Stimulated activated CD4-positive, alpha-beta T cell treated with anti-CD3 and anti-CD28 coated beads, Interleukin-4, amount 100 ng/mL, for 48 hours (primary cell): ENCODE data around the gene SERINC2.
"Not testable (repeated sequence)": the region's sequence is repeated elsewhere in the genome, so short reads cannot be mapped to it uniquely, and the experiment has no call there.

Source experiments
- DNase-seq, 2 donors: peaks; one replicate each; pipeline ENCODE4 v3.0.0-alpha.2; 2020; ENCODE audit warnings: low read depth in 2 of 2

The SERINC2 gene

GRCh38 chr1:31471452-31472313 is 58.7 kb downstream of the SERINC2 start:
- DNase-seq = not testable (repeated sequence)

DNA sequence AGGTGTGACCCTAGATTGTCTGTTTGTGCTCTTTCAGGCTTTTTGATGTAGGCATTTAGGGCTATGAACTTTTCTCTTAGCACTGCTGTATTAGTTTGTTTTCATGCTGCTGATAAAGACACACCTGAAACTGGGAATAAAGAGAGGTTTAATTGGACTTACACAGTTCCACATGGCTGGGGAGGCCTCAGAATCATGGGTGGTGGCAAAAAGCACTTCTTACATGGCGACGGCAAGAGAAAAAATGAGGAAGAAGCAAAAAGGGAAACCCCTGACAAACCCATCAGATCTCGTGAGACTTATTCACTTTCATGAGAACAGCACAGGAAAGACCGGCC is 59.3 kb downstream of the SERINC2 start:
- DNase-seq = not testable (repeated sequence)

- not testable (repeated sequence) for DNase-seq
Observed at GRCh38 chr1:31472673-31473072, 59.7 kb downstream of the SERINC2 start.

DNA sequence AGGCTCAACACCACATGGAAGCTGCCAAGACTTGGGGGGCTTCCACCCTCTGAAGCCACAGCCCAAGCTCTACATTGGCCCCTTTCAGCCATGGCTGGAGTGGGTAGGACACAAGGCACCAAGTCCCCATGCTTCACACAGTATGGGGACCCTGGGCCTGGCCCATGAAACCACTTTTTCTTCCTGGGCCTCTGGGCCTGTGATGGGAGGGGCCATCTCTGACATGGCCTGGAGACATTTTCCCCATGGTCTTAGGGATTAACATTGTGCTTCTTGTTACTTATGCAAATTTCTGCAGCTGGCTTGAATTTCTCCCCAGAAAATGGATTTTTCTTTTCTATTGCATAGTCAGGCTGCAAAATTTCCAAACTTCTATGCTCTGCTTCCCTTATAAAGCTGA is 60.5 kb downstream of the SERINC2 start:
- DNase-seq = not testable (repeated sequence)

DNA sequence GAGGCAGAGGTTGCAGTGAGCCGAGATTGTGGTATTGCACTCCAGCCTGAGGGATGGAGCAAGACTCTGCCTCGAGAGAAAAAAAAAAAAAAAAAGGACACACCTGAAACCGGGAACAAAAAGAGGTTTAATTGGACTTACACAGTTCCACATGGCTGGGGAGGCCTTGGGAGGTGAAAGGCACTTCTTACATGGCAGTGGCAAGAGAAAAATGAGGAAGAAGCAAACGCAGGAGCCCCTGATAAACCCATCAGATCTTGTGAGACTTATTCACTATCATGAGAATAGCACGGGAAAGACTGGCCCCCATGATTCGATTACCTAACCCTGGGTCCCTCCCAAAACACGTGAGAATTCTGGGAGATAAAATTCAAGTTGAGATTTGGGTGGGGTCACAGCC is 61.6 kb downstream of the SERINC2 start:
- not testable (repeated sequence) for DNase-seq

GRCh38 chr1:31476891-31477846 is 64.2 kb downstream of the SERINC2 start:
- DNase-seq = no peak

GRCh38 chr1:31478167-31478566 is 65.2 kb downstream of the SERINC2 start:
- DNase-seq = no peak

GRCh38 chr1:31479811-31480210 is 66.8 kb downstream of the SERINC2 start:
- no peak for DNase-seq

DNA sequence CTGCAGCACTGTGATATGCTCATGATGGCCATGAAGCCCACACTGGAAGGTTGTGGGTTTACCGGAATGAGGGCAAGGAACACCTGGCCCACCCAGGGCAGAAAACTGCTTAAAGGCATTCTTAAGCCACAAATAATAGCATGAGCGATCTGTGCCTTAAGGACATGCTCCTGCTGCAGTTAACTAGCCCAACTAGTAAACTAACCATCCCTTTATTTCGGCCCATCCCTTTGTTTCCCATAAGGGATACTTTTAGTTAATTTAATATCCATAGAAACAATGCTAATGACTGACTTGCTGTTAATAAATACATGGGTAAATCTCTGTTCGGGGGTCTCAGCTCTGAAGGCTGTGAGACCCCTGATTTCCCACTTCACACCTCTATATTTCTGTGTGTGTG is 67.4 kb downstream of the SERINC2 start:
- DNase-seq = not testable (repeated sequence)

- no peak for DNase-seq
Observed at GRCh38 chr1:31482482-31483011, 69.5 kb downstream of the SERINC2 start.

GRCh38 chr1:31483012-31483946 is 70.3 kb downstream of the SERINC2 start:
- no peak for DNase-seq
